SU-DHL-6 (cell line): ENCODE data around the gene SMARCAD1.

Experiments
- CTCF ChIP-seq: fragments of 200-600 bp; sonication (generic); IDR thresholded peaks from one replicate; pipeline ENCODE4 v1.5.1; 2017; ENCODE audit warnings: antibody characterized with exemption, mild to moderate bottlenecking, low read length, moderate library complexity; ENCODE audit not compliant: insufficient read depth, poor library complexity, severe bottlenecking
- EZH2phosphoT487 ChIP-seq: fragments of 200-600 bp; sonication (generic), shearing (Covaris generic); conservative IDR thresholded peaks from 2 replicates; pipeline ENCODE4 v1.6.1; 2018; ENCODE audit warnings: mild to moderate bottlenecking, antibody characterized with exemption, low read length, moderate library complexity, mixed read lengths

GRCh38 chr4:94219402-94219801, 11.7 kb downstream of the SMARCAD1 start:
- no peak for TF ChIP-seq CTCF
- TF ChIP-seq EZH2phosphoT487 = no peak
